ENCODE measurements around the gene CEACAM16. TPM values are rescaled to one million over a fixed set of nuclear protein-coding genes. Genes with fewer than 3 reads are reported as not detected.
A peak's percentile ranks its signal among the peaks of the same experiment; 100 is the strongest.
"Not testable (repeated sequence)": the region's sequence is repeated elsewhere in the genome, so short reads cannot be mapped to it uniquely, and the experiment has no call there.

CEACAM16 gene
- total RNA-seq, 1 experiment from 2014 or later: not detected

DNA sequence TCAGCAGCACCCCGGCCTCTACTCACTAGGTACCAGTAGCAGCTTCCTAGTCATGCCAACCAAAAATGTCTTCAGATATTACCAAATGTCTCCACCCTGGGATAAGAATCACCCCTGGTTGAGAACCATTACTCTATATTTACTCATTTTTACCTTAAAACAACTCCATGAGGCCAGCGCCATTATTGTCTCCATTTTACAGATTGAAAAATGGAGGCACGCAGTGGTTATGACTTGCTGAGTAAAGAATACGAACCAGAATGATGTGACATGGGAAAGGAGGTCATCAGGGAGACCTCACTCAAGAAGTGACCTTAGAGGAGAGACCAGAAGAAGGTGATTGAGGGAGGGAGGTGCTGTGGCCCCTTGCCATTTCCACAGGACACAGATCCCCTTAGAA is 25.4 kb upstream of the CEACAM16 start:
- no peak for DNase-seq (ENCODE audit: low spot score)
- in situ Hi-C loops (cut with HindIII; ENCODE audit: low sequenced_read_pairs): no loop called here

GRCh38 chr19:44675521-44675920 is 23.4 kb upstream of the CEACAM16 start:
- in situ Hi-C loops (cut with HindIII; ENCODE audit: low sequenced_read_pairs): no loop called here

DNA sequence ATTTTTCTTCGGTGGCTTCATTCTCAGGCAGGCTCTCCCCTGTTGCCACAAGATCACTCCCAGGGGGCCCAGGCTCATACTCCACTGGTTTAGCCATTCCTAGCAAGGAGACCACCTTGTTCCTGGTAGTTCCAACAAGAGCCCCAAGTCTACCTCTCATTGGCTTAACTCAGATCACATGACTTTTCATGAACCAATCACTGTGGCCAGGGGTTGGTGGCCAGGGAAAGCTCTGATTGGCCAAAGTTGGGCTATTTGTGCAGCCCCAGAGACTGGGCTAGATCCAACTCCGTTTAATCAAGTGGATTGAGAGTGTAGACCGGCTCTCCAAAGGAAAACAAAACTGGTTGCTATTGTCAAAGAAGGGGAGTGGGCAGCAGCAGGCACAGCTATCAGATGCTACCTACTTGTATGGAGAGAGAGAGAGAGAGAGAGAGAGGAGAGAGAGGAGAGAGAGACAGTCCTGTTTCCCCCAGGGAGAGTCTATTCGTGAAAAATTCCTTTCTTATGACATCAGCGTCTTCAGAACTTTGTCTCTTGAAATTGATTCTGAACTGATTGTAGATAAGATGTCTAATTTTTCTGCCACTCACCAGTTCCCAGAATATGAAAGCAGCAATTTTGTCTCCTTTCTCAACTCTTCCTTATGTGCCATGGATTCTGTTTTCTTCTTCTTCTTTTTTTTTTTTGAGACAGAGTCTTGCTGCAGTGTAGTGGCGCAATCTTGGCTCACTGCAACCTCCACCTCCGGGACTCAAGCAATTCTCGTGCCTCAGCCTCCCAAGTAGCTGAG is 21.7 kb upstream of the CEACAM16 start:
- in situ Hi-C loops (cut with HindIII; ENCODE audit: low sequenced_read_pairs): no loop called here
- DNase-seq (ENCODE audit: low spot score): no peak

More at GRCh38 chr19:44675521-44675920, 23.4 kb upstream of the CEACAM16 start:
- DNase-seq (ENCODE audit: low spot score): no peak

GRCh38 chr19:44680536-44680935 is 18.4 kb upstream of the CEACAM16 start:
- in situ Hi-C loops (cut with HindIII; ENCODE audit: low sequenced_read_pairs): no loop called here
- no peak for DNase-seq (ENCODE audit: low spot score)

DNA sequence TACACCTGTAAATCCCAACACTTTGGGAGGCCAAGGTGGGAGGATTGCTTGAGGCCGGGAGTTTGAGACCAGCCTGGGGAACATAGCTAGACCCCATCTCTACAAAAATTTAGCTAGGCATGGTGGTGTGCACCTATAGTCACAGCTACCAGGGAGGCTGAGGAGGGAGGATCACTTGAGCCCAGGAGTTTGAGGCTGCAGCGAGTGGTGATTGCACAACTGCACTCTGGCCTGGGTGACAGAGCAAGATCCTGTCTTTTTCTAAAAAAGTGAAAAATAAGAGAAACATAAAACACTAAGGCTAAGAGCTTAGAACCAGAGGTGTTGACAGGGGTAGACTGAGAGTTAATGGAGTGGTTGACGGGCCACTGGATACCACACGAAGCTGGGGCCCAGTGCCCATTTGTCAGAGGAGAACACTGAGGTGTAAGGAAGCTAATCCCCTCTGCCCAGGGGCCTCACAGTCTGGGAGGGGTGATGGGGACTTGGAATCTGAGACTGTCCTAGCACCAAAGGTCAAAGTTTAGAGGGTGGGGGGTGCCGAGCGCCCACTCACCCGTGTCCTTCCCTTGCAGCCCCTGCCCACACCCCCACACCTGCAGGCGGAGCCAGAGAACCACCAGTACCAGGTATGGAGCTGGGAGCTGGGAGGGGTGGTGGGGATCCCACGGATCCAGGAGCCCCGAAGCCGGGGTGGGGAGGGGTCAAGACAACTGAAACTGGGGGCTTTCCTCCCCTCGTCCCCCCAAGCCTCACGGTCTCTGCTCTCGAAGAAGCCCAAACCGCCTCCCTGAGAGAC is 16.8 kb upstream of the CEACAM16 start:
- no peak for DNase-seq (ENCODE audit: low spot score)
- in situ Hi-C loops (cut with HindIII; ENCODE audit: low sequenced_read_pairs): no loop called here

GRCh38 chr19:44682807-44683206 is 16.1 kb upstream of the CEACAM16 start:
- in situ Hi-C loops (cut with HindIII; ENCODE audit: low sequenced_read_pairs): no loop called here
- DNase-seq (ENCODE audit: low spot score): no peak

DNA sequence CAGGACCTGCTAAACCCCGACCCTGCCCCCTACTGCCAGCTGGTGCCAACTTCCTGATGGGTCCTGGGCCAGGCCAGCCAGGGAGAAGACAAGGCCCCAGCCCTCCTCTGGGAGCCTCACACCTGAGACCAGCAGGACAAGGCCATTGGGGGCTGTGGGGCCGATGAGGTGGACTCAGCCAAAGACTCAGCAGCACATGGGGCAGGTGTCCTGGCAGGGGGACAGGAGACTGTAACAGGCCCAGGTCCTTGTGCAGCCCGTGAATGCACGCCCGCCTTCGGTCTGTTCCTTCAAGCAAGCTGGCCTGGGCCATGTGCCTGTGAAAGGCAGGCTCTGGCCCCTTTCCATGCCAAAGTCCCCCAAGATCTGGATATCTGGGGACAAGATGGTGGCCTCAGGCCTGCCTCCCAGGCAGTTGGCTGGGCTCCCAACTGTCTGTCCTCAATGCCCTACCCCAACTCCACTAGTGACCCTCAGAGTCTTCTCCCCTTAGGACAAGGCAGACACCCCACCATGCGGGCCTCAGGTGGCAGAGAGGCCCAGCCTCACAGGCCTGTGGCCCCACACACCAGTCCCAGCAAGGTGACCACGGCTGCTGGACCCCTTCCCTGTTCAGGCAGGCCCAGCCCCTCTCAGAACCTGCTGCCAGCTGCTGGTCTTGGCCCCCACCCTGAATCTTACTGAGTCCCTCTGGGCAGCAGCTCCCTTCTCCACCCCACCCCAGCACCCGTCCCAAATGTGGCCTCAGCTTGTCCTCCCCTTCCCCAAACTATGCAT is 15.3 kb upstream of the CEACAM16 start:
- in situ Hi-C loops (cut with HindIII; ENCODE audit: low sequenced_read_pairs): no loop called here
- no peak for DNase-seq (ENCODE audit: low spot score)

DNA sequence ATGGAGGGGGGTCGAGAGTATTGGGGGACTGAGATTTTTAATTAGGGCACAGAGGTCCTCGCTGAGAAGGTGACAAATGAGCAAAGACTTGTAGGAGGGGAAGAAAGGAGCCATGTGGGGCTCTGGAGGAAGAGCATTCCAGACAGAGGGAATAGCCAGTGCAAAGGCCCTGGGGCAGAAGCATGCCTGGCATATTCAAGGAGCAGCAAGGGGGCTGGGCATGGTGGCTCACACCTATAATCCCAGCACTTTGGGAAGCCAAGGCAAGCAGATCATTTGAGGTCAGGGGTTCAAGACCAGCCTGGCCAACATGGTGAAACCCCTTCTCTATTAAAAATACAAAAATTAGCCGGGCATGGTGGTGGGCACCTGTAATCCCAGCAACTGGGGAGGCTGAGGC is 14.6 kb upstream of the CEACAM16 start:
- DNase-seq (ENCODE audit: low spot score); in situ Hi-C loops (cut with HindIII; ENCODE audit: low sequenced_read_pairs): not testable (repeated sequence)

GRCh38 chr19:44684892-44685863 is 13.8 kb upstream of the CEACAM16 start:
- in situ Hi-C loops (cut with HindIII; ENCODE audit: low sequenced_read_pairs): no loop called here
- DNase-seq (ENCODE audit: low spot score): no peak

GRCh38 chr19:44685877-44686276 is 13.1 kb upstream of the CEACAM16 start:
- in situ Hi-C loops (cut with HindIII; ENCODE audit: low sequenced_read_pairs): no loop called here
- DNase-seq (ENCODE audit: low spot score): no peak

GRCh38 chr19:44686896-44687295 is 12.1 kb upstream of the CEACAM16 start:
- in situ Hi-C loops (cut with HindIII; ENCODE audit: low sequenced_read_pairs): no loop called here
- DNase-seq (ENCODE audit: low spot score): no peak

- no peak for DNase-seq (ENCODE audit: low spot score)
- in situ Hi-C loops (cut with HindIII; ENCODE audit: low sequenced_read_pairs): no loop called here
Observed at GRCh38 chr19:44687888-44688287, 11.1 kb upstream of the CEACAM16 start.

DNA sequence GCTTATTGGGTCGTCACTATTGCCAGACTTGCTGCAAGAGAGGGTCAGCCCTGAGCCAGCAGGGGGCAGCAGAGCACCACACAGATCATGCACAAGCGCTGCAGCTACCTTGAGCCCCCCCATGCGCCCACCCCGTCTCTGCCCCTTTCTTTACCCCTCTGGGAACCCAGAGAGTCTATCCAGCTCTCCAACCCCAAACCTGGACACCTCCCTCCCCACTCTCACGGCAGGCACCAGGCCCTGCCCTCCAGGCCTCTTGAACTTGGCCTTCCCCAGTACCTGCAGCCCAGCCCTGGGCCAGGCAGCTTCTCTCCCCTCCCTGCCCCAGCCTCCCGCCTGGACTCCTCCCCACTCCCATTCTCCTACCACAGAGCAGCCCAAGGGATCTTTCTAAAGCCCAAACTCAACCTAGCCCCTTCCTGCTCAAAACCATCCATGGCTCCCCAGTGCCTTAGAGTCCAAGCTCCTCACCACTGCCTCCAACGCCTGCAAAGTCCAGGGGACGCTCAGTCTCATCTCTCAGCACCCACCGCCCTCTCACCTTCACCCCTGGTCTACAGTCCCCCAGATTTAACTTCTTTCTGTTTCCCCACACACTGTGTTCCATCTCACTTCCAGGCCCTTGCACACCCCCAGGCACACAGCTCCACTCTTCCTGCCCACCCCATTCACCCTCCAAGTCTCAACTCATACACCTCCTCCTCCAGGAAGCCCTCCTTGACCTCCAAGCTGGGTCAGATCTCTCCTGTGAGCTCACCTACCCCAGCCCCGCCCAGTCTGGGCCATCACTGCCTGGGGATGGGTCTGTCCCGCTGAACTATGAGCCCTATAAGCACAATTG is 9.4 kb upstream of the CEACAM16 start:
- peak; percentile 50 for DNase-seq (ENCODE audit: low spot score)
- in situ Hi-C loops (cut with HindIII; ENCODE audit: low sequenced_read_pairs): no loop called here

GRCh38 chr19:44690131-44690440 is 8.9 kb upstream of the CEACAM16 start:
- in situ Hi-C loops (cut with HindIII; ENCODE audit: low sequenced_read_pairs): no loop called here

GRCh38 chr19:44692379-44692721 is 6.6 kb upstream of the CEACAM16 start:
- in situ Hi-C loops (cut with HindIII; ENCODE audit: low sequenced_read_pairs): no loop called here
- no peak for DNase-seq (ENCODE audit: low spot score)

More at GRCh38 chr19:44690131-44690440, 8.9 kb upstream of the CEACAM16 start:
- DNase-seq (ENCODE audit: low spot score): no peak

DNA sequence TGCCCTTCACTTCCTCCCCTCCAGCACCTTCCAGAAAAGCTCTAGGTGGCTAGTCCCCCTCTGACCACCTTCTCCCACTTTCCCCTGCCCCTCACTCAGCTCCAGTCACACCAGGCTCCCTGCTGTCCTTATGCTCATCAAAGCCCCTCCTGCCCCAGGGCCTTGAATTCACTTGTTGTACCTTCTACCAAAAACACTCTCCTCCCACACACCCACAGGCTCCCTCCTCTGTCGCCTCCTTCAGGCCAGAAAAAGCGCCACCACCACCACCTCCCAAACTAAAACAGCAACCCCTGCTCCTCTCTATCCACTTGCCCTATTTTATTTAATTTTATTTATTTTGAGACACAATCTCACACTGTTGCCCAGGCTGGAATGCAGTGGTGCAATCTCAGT is 4.8 kb upstream of the CEACAM16 start:
- DNase-seq (ENCODE audit: low spot score): no peak
- in situ Hi-C loops (cut with HindIII; ENCODE audit: low sequenced_read_pairs): no loop called here

GRCh38 chr19:44696939-44697669 is 1.8 kb upstream of the CEACAM16 start:
- no peak for DNase-seq (ENCODE audit: low spot score)
- in situ Hi-C loops (cut with HindIII; ENCODE audit: low sequenced_read_pairs): no loop called here

DNA sequence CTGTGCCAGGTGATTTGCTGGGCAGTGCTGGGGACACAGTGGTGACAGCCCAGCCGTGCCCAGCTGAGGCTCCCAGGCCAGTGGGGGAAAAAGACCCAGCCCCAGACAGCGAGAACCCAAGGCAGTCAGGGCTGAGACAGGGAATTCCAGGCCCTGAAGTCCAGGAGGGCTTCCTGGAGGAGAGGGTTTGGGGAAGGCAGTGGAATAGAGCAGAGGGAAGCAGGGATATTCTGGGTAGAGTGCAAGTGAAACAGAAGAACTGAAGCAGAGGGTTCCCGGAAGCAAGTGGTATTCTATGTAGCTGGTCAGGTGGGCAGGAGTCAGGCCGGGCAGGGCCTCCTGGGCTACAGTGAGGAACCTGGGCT is 1.3 kb upstream of the CEACAM16 start:
- in situ Hi-C loops (cut with HindIII; ENCODE audit: low sequenced_read_pairs): no loop called here
- DNase-seq (ENCODE audit: low spot score): no peak
